Measurements from ENCODE around the gene SMAD4.

DNA sequence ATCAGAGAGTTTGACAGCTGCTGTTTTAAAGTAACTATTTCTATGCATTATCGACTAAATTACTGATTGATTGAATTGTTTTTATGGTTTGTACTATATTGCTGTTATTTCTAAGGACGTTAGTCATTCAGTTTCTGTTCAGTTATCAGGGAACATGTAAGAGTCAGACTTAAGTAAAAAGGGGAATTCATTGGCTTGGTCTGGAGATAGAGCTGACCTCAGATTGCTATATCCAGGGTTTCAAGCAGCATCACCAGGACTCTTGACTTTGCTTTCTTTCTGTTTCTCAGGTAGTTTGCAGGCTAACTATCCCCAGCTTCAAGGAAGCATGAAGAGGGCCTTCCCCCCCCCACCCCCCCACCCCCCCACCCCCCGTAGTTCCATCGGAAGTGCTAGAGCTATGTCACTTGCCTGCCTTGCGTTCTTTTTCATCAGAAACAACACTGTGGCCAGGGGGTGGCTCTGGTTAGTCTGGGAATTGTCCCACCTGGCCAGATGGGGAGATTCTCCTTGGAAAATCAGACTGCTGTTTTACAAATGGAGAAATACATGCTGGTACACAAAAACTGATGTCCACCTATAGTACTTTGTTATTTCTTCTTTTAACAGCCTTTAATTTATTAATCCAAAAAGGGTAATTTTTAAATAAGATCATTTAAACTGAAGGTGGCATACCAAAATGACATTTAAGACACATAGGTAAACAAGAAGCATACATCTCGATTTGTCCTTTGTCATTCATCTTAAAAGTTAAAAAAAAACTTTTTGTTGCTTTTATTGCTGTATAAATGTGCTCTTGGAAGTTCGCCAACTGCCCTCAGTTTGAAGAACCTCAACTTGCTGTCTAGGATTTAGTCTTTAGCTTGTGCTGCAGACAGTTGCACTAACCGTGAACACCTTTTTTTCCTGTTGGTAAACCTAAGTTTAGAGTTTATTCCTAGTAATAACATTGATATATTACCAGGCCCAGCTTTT lies 9.4 kb downstream of the SMAD4 start:
- TF ChIP-seq POLR2A (IDR thresholded peaks at IDR 0.05): no peak
- TF ChIP-seq, protein P1, sequence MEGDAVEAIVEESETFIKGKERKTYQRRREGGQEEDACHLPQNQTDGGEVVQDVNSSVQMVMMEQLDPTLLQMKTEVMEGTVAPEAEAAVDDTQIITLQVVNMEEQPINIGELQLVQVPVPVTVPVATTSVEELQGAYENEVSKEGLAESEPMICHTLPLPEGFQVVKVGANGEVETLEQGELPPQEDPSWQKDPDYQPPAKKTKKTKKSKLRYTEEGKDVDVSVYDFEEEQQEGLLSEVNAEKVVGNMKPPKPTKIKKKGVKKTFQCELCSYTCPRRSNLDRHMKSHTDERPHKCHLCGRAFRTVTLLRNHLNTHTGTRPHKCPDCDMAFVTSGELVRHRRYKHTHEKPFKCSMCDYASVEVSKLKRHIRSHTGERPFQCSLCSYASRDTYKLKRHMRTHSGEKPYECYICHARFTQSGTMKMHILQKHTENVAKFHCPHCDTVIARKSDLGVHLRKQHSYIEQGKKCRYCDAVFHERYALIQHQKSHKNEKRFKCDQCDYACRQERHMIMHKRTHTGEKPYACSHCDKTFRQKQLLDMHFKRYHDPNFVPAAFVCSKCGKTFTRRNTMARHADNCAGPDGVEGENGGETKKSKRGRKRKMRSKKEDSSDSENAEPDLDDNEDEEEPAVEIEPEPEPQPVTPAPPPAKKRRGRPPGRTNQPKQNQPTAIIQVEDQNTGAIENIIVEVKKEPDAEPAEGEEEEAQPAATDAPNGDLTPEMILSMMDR (IDR thresholded peaks at IDR 0.05 in 8 of 11, conservative IDR thresholded peaks at IDR 0.05 in 3 of 11): no peak
- no peak for TF ChIP-seq POLR2AphosphoS5 (IDR thresholded peaks at IDR 0.05)
